Measurements from ENCODE around the gene SLC22A5.

GRCh38 chr5:132383984-132384383 lies 14.5 kb downstream of the SLC22A5 start:
- TF ChIP-seq CTCF (IDR thresholded peaks at IDR 0.05; ENCODE audit: extremely low read depth in 1 of 2, insufficient read depth in 1 of 2, low read depth in 1 of 2, low read length in 2 of 2) = no peak
- TF ChIP-seq POLR2A (IDR thresholded peaks at IDR 0.05; ENCODE audit: low read depth, low read length) = no peak
- TF ChIP-seq EZH2 (IDR thresholded peaks at IDR 0.05; ENCODE audit: borderline replicate concordance, low read depth, low read length, severe bottlenecking) = no peak
- TF ChIP-seq POLR2AphosphoS5 (IDR thresholded peaks at IDR 0.05; ENCODE audit: insufficient read depth, low read depth, low read length) = no peak
- TF ChIP-seq FOS (IDR thresholded peaks at IDR 0.05; ENCODE audit: borderline replicate concordance, insufficient read depth, low read length) = no peak
- TF ChIP-seq MAX (IDR thresholded peaks at IDR 0.05; ENCODE audit: insufficient read depth, insufficient read length) = no peak
